Activated CD4-positive, alpha-beta memory T cell treated with anti-CD3 and anti-CD28 coated beads, Interleukin-2, amount 10 ng/mL, durations not matched to agents 7 days and 5 days (primary cell): Measurements from ENCODE around the gene ARL14. TPM values are rescaled to one million over a fixed set of nuclear protein-coding genes. Genes with fewer than 3 reads are reported as not detected.
A peak's percentile ranks its signal among the peaks of the same experiment; 100 is the strongest.

Source experiments
- CTCF ChIA-PET: fragments of 350-600 bp; sonication (Branson Sonifier 250); formaldehyde crosslinking; loops from one replicate; lab custom pipeline; 2021; ENCODE audit warnings: antibody characterized with exemption, inconsistent platforms; lab: Charles Lee
- POLR2A ChIA-PET: fragments of 350-600 bp; sonication (Branson Sonifier 250); formaldehyde crosslinking; loops from one replicate; lab custom pipeline; 2021; ENCODE audit warnings: antibody characterized with exemption; lab: Charles Lee
- DNase-seq: peaks from one replicate; pipeline ENCODE4 v3.0.0-alpha.2; 2020
- H3K27ac Mint-ChIP-seq: one replicate; pipeline ENCODE4 v1.8.0; 2021; ENCODE audit warnings: mild to moderate bottlenecking, mixed read lengths
- H3K27me3 Mint-ChIP-seq: one replicate; pipeline ENCODE4 v1.8.0; 2021; ENCODE audit warnings: mixed read lengths
- H3K36me3 Mint-ChIP-seq: one replicate; pipeline ENCODE4 v1.8.0; 2021; ENCODE audit warnings: low read depth, mixed read lengths
- H3K4me1 Mint-ChIP-seq: one replicate; pipeline ENCODE4 v1.8.0; 2021; ENCODE audit warnings: mixed read lengths
- H3K4me3 Mint-ChIP-seq: one replicate; pipeline ENCODE4 v1.8.0; 2021; ENCODE audit warnings: mild to moderate bottlenecking, mixed read lengths
- H3K9me3 Mint-ChIP-seq: one replicate; pipeline ENCODE4 v1.8.0; 2021; ENCODE audit warnings: mixed read lengths
- total RNA-seq, 2 experiments: library from RNA; stranded (reverse); gene quantifications; one replicate each; pipeline ENCODE4 v1.2.3, GENCODE V29; 2021

Gene ARL14
- total RNA-seq, 2 experiments from 2014 or later, result not detected

DNA sequence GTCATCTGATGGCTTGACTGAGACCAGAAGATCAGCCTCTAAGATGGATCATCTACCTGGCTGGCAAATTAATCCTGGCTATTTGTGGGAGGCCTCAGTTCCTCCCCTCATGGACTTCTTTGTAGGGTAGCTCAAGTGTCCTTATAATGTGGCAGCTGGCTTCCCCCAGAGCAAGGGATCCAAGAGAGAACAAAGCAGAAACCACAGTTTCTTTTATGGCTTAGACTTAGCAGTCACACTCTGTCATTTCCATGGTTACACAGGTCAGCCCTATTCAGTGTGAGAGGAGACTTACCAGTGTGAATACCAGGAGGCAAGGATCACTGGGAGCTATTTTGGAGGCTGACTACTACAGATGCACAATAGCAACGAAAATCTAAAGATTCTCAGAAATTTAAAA is 15.3 kb upstream of the ARL14 start:
- Mint-ChIP-seq H3K27me3 (peaks cover 4% of the 10 kb centered on the region), H3K27ac (no peak overlapping the region), H3K4me1 (peaks cover 10% of the 10 kb centered on the region), H3K36me3 (no peaks in the 10 kb centered on the region), H3K9me3 (no peaks in the 10 kb centered on the region), H3K4me3 (no peak overlapping the region)
- CTCF ChIA-PET, result no interaction called here
- POLR2A ChIA-PET, result no interaction called here
- no peak for DNase-seq

- peak overlapping the region; percentile 59 for H3K27ac Mint-ChIP-seq
- no peak overlapping the region for H3K4me3 Mint-ChIP-seq
- no peaks in the 10 kb centered on the region for H3K9me3 Mint-ChIP-seq
- CTCF ChIA-PET, result no interaction called here
- POLR2A ChIA-PET, result no interaction called here
- H3K4me1 Mint-ChIP-seq, result peaks cover 10% of the 10 kb centered on the region
- no peak for DNase-seq
- no peaks in the 10 kb centered on the region for H3K36me3 Mint-ChIP-seq
- no peaks in the 10 kb centered on the region for H3K27me3 Mint-ChIP-seq
Observed at GRCh38 chr3:160665231-160665630, 11.7 kb upstream of the ARL14 start.

GRCh38 chr3:160665784-160666526 is 11.0 kb upstream of the ARL14 start:
- H3K4me1 Mint-ChIP-seq, result peaks cover 10% of the 10 kb centered on the region
- H3K4me3 Mint-ChIP-seq, result no peak overlapping the region
- peak overlapping the region; percentile 59 for H3K27ac Mint-ChIP-seq
- H3K36me3 Mint-ChIP-seq, result no peaks in the 10 kb centered on the region
- CTCF ChIA-PET, result no interaction called here
- no peaks in the 10 kb centered on the region for H3K9me3 Mint-ChIP-seq
- peaks cover 2% of the 10 kb centered on the region for H3K27me3 Mint-ChIP-seq
- DNase-seq, result no peak
- POLR2A ChIA-PET, result no interaction called here

DNA sequence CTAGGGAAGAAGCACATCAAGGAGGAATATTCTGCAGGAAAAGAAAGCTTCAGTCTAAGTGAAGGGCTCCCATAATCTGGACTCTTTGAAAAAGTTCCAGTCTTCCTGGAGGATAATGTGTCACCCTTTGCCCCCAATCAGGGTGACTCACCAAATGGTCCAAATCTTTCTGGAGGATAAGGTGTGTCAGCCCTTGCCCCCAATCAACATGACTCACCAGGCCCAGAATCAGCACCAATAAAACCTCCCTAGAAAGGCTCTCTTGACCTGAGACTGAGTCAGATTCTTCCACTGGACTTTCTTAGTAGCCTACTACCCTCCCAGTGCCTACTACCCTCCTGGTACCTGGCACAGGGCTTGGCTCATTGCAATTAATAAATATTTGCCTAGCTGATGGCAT is 9.5 kb upstream of the ARL14 start:
- no peak for DNase-seq
- ChIA-PET POLR2A (no interaction called here), CTCF (no interaction called here)
- H3K27me3 Mint-ChIP-seq, result peaks cover 3% of the 10 kb centered on the region
- no peaks in the 10 kb centered on the region for H3K9me3 Mint-ChIP-seq
- no peak overlapping the region for H3K4me3 Mint-ChIP-seq
- peaks cover 10% of the 10 kb centered on the region for H3K4me1 Mint-ChIP-seq
- H3K36me3 Mint-ChIP-seq, result no peaks in the 10 kb centered on the region
- no peak overlapping the region for H3K27ac Mint-ChIP-seq

DNA sequence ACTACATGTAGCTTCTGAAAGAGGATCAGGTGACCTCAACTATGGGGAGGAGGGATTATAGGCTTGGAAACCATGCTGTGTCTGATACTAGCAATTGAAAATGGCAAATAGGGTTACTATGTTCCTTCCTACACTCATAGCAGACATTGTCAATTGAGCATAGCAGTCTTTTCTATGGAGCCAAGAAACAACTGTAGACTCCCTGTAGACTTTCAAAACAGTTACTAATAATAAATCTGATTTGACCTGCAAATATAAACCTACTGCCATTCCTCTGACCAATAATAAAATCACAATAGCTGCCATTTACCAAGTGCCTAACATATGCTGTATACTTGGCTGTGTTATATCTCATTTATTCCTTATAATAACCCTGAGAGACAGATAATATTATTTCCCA is 8.5 kb upstream of the ARL14 start:
- H3K27ac Mint-ChIP-seq, result no peak overlapping the region
- peaks cover 3% of the 10 kb centered on the region for H3K27me3 Mint-ChIP-seq
- no peak for DNase-seq
- H3K4me3 Mint-ChIP-seq, result no peak overlapping the region
- POLR2A ChIA-PET, result no interaction called here
- no peaks in the 10 kb centered on the region for H3K36me3 Mint-ChIP-seq
- CTCF ChIA-PET, result no interaction called here
- peaks cover 10% of the 10 kb centered on the region for H3K4me1 Mint-ChIP-seq
- H3K9me3 Mint-ChIP-seq, result no peaks in the 10 kb centered on the region

DNA sequence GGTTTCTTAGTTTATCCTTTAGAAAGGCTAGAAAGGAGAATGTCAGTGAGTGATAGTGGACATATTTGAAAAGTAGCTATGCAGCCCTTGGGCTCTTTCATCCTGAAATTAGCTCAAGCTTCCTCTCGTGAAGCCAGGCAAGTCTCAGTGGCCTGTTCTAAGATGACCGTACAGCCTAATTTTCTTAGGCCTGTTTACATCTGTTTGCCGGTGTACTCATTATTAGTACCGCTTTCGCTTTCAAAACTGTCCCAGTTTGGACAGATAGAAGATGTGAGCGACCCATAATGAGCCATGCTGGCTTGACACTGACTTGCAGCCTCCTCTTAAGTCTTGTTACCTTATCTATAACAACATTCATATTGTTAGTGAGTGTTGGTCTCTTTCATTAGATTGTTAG is 5.7 kb upstream of the ARL14 start:
- CTCF ChIA-PET, result no interaction called here
- DNase-seq, result no peak
- Mint-ChIP-seq H3K27ac (no peak overlapping the region), H3K9me3 (no peaks in the 10 kb centered on the region), H3K4me3 (no peak overlapping the region), H3K4me1 (peaks cover 2% of the 10 kb centered on the region), H3K36me3 (no peaks in the 10 kb centered on the region), H3K27me3 (peaks cover 3% of the 10 kb centered on the region)
- POLR2A ChIA-PET, result no interaction called here

DNA sequence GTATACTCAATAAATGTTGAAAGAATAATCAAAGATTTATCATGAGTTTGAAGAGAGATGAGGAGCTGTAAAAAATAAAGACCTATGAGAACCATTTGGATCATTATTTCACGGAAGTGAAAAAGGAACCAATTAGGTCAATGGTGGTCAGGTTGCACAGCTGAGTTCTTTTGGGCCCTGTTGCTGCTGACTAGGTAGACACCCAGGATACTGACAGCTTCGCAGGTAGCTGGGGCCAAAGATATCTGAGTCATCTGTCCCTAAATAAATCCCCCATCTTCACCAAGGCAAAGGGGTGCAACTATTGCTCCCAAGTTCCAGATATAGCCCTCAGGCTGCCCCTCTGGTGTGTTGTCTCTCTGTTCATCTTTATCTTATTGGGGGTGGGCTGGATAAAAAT is 5.0 kb upstream of the ARL14 start:
- no peak for DNase-seq
- peaks cover 3% of the 10 kb centered on the region for H3K27me3 Mint-ChIP-seq
- no peak overlapping the region for H3K27ac Mint-ChIP-seq
- H3K9me3 Mint-ChIP-seq, result no peaks in the 10 kb centered on the region
- H3K4me1 Mint-ChIP-seq, result no peaks in the 10 kb centered on the region
- no peaks in the 10 kb centered on the region for H3K36me3 Mint-ChIP-seq
- no peak overlapping the region for H3K4me3 Mint-ChIP-seq
- CTCF ChIA-PET, result no interaction called here
- POLR2A ChIA-PET, result no interaction called here

DNA sequence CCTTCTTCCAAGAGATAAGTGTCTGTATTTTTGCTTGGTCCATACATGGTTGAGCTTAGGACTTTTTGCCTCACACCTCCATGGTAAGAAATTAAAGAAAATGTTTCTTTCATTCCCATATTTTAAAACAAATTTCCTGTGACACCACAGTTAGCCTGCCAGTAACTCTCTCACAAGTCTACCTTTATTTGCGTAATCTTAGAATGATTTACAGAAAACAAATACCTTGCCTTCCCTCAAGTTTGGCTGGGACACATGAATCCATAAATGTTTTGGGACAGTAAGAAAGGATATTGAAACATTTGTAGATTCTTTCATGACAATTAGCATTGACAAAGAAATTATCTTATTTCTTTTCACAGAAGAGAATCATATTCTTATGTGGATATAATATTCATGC is 3.8 kb upstream of the ARL14 start:
- Mint-ChIP-seq H3K27ac (no peak overlapping the region), H3K4me3 (no peak overlapping the region), H3K36me3 (no peaks in the 10 kb centered on the region), H3K9me3 (no peaks in the 10 kb centered on the region), H3K27me3 (peaks cover 3% of the 10 kb centered on the region), H3K4me1 (no peaks in the 10 kb centered on the region)
- CTCF ChIA-PET, result no interaction called here
- no peak for DNase-seq
- POLR2A ChIA-PET, result no interaction called here

GRCh38 chr3:160675566-160676124 is 1.3 kb upstream of the ARL14 start:
- ChIA-PET CTCF (no interaction called here), POLR2A (no interaction called here)
- H3K27ac Mint-ChIP-seq, result no peak overlapping the region
- H3K36me3 Mint-ChIP-seq, result no peaks in the 10 kb centered on the region
- peaks cover 11% of the 10 kb centered on the region for H3K27me3 Mint-ChIP-seq
- H3K9me3 Mint-ChIP-seq, result no peaks in the 10 kb centered on the region
- H3K4me3 Mint-ChIP-seq, result no peak overlapping the region
- no peaks in the 10 kb centered on the region for H3K4me1 Mint-ChIP-seq
- DNase-seq, result no peak

GRCh38 chr3:160677459-160677881 is 510 bp downstream of the ARL14 start:
- no peak overlapping the region for H3K27ac Mint-ChIP-seq
- DNase-seq, result no peak
- H3K36me3 Mint-ChIP-seq, result no peaks in the 10 kb centered on the region
- POLR2A ChIA-PET, result no interaction called here
- peaks cover 9% of the 10 kb centered on the region for H3K27me3 Mint-ChIP-seq
- H3K9me3 Mint-ChIP-seq, result no peaks in the 10 kb centered on the region
- CTCF ChIA-PET, result no interaction called here
- no peak overlapping the region for H3K4me3 Mint-ChIP-seq
- H3K4me1 Mint-ChIP-seq, result no peaks in the 10 kb centered on the region

- no peak overlapping the region for H3K4me3 Mint-ChIP-seq
- DNase-seq, result no peak
- H3K36me3 Mint-ChIP-seq, result no peaks in the 10 kb centered on the region
- CTCF ChIA-PET, result no interaction called here
- H3K27ac Mint-ChIP-seq, result no peak overlapping the region
- H3K4me1 Mint-ChIP-seq, result no peaks in the 10 kb centered on the region
- H3K27me3 Mint-ChIP-seq, result peaks cover 13% of the 10 kb centered on the region
- no peaks in the 10 kb centered on the region for H3K9me3 Mint-ChIP-seq
- POLR2A ChIA-PET, result interaction anchor here (0.5 kb wide), 1 partner anchor 31 kb away, joined by 3 read pairs; no protein-coding TSS in a partner anchor
Observed at GRCh38 chr3:160678292-160678842, 1.4 kb downstream of the ARL14 start.

GRCh38 chr3:160684368-160684740 is 7.4 kb downstream of the ARL14 start:
- H3K4me1 Mint-ChIP-seq, result no peaks in the 10 kb centered on the region
- peaks cover 10% of the 10 kb centered on the region for H3K27me3 Mint-ChIP-seq
- POLR2A ChIA-PET, result no interaction called here
- H3K27ac Mint-ChIP-seq, result no peak overlapping the region
- DNase-seq, result no peak
- no peaks in the 10 kb centered on the region for H3K9me3 Mint-ChIP-seq
- no peaks in the 10 kb centered on the region for H3K36me3 Mint-ChIP-seq
- CTCF ChIA-PET, result no interaction called here
- no peak overlapping the region for H3K4me3 Mint-ChIP-seq

DNA sequence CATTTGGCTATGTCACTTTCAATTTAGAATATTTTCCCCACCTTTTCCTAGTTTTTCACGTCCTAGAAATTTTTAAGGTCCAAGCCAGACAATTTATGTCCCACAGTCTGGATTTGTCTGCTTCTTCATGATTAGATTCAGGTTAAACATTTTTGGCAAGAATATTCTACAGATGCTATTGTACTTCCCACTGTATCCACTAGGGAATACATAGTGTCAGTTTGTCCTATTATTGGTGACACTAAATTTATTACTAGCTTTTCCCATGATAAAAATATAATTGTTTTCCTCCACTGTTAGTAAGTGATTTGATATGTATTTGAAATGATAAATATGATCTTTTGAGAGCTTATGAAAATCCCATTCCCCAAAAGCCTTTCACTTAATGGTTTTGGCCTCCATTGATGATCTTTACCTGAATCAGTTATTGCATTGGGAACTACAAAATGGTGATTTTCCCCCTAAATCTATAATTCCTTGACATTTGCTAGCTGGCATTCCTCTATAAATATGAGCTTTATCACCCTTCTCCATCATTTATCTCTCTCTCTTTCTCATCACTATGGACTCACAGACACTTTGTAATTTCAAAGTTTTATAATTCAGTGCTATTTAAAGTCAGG is 8.3 kb downstream of the ARL14 start:
- Mint-ChIP-seq H3K4me3 (no peak overlapping the region), H3K36me3 (no peaks in the 10 kb centered on the region), H3K27ac (no peak overlapping the region), H3K27me3 (peaks cover 6% of the 10 kb centered on the region), H3K9me3 (no peaks in the 10 kb centered on the region), H3K4me1 (no peaks in the 10 kb centered on the region)
- ChIA-PET CTCF (interaction anchor here (0.7 to 1.3 kb wide), 6 partner anchors 13 to 324 kb away, joined by 3 to 5 read pairs (median 3); no protein-coding TSS in a partner anchor), POLR2A (no interaction called here)
- no peak for DNase-seq
